DND-41 (cell line): ENCODE results near the gene NCLN.

Experiments
- ATAC-seq: fragments of 200-7000 bp; cut with Tn5 transposase; 3 replicates; pipeline ENCODE4 v1.9.1; 2021; ENCODE audit warnings: low read depth; ENCODE audit not compliant: insufficient read depth
- DNase-seq: peaks from one replicate; pipeline ENCODE4 v3.0.0-alpha.2; 2020
- H2AFZ ChIP-seq: 2 replicates; pipeline ENCODE4 v1.6.0; 2012; ENCODE audit warnings: low read depth, low read length
- H3K27ac ChIP-seq: 2 replicates; pipeline ENCODE4 v1.5.1; 2012; ENCODE audit warnings: low read length, inconsistent platforms
- H3K27me3 ChIP-seq: fragments of 200-600 bp; sonication (generic); 2 replicates; pipeline ENCODE4 v1.6.0; 2012; ENCODE audit warnings: low read length, mild to moderate bottlenecking, inconsistent platforms; ENCODE audit not compliant: insufficient read depth, poor library complexity
- H3K36me3 ChIP-seq: 2 replicates; pipeline ENCODE4 v1.5.1; 2012; ENCODE audit warnings: low read length, inconsistent platforms; ENCODE audit not compliant: insufficient read depth
- H3K4me1 ChIP-seq: 2 replicates; pipeline ENCODE4 v1.5.1; 2012; ENCODE audit warnings: mild to moderate bottlenecking, low read length; ENCODE audit not compliant: insufficient read depth
- H3K4me2 ChIP-seq: 2 replicates; pipeline ENCODE4 v1.6.0; 2012; ENCODE audit warnings: mild to moderate bottlenecking, moderate library complexity, low read length, inconsistent platforms; ENCODE audit not compliant: insufficient read depth
- H3K4me3 ChIP-seq, 2 experiments: fragments of 200-600 bp in 1 of 2; shearing (Covaris generic) in 1 of 2; 2 replicates each; pipeline ENCODE4 v1.5.1; 2012 to 2016; ENCODE audit warnings: inconsistent platforms in 2 of 2, low read length in 2 of 2, mild to moderate bottlenecking in 2 of 2, low read depth in 1 of 2, moderate library complexity in 1 of 2
- H3K79me2 ChIP-seq: 2 replicates; pipeline ENCODE4 v1.6.0; 2012; ENCODE audit warnings: low read length, inconsistent platforms; ENCODE audit not compliant: insufficient read depth
- H3K9ac ChIP-seq: 2 replicates; pipeline ENCODE4 v1.6.0; 2012; ENCODE audit warnings: low read depth, mild to moderate bottlenecking, inconsistent platforms, low read length, moderate library complexity
- H3K9me3 ChIP-seq: 2 replicates; pipeline ENCODE4 v1.5.1; 2012; ENCODE audit warnings: low read length, moderate library complexity, mild to moderate bottlenecking, inconsistent platforms; ENCODE audit not compliant: insufficient read depth, severe bottlenecking
- H4K20me1 ChIP-seq: 2 replicates; pipeline ENCODE4 v1.6.0; 2012; ENCODE audit warnings: low read length; ENCODE audit not compliant: insufficient read depth
- EZH2 ChIP-seq: IDR thresholded peaks from 3 replicates; pipeline ENCODE4 v1.6.1; 2012; ENCODE audit warnings: borderline replicate concordance, low read depth, mild to moderate bottlenecking, moderate library complexity, low read length, inconsistent platforms; ENCODE audit not compliant: severe bottlenecking
- TF ChIP-seq, protein P1 (sequence below): IDR thresholded peaks from 2 replicates; pipeline ENCODE4 v1.5.1; 2012; ENCODE audit warnings: borderline replicate concordance, low read length, moderate library complexity, mild to moderate bottlenecking; ENCODE audit not compliant: poor library complexity, severe bottlenecking; ENCODE audit errors: extremely low read depth

NCLN gene

DNA sequence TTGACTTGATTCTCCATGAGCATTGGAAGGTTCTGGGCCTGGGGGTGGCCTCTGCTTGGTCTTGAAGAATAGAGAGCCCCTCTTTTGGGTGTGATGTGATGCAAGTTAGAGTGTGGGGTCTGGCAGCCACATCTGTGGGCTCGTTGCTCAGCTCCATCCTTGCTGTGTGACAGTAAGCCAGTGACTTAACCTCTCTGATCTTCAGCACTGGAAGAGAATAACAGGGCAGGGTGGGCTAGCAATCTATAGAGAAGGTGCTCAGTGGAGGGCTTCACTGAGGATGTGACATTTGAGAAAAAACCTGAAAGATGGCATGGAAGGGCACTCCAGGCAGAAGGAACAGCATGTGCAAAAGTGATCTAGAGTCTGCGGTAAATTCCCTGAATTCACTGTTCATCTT is 66.9 kb downstream of the NCLN start:
- no peaks in the 10 kb centered on the region for H3K4me1 ChIP-seq
- no peaks in the 10 kb centered on the region for H3K27me3 ChIP-seq
- ATAC-seq, result no peak
- H3K36me3 ChIP-seq, result no peaks in the 10 kb centered on the region
- peaks cover 4% of the 10 kb centered on the region; the same call in 1 of the 2 replicates for H4K20me1 ChIP-seq
- DNase-seq, result no peak
- H3K9me3 ChIP-seq, result no peaks in the 10 kb centered on the region
- no peak for TF ChIP-seq EZH2
- TF ChIP-seq, protein P1, sequence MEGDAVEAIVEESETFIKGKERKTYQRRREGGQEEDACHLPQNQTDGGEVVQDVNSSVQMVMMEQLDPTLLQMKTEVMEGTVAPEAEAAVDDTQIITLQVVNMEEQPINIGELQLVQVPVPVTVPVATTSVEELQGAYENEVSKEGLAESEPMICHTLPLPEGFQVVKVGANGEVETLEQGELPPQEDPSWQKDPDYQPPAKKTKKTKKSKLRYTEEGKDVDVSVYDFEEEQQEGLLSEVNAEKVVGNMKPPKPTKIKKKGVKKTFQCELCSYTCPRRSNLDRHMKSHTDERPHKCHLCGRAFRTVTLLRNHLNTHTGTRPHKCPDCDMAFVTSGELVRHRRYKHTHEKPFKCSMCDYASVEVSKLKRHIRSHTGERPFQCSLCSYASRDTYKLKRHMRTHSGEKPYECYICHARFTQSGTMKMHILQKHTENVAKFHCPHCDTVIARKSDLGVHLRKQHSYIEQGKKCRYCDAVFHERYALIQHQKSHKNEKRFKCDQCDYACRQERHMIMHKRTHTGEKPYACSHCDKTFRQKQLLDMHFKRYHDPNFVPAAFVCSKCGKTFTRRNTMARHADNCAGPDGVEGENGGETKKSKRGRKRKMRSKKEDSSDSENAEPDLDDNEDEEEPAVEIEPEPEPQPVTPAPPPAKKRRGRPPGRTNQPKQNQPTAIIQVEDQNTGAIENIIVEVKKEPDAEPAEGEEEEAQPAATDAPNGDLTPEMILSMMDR, result no peak
- no peak overlapping the region for H3K9ac ChIP-seq
- H3K4me3 ChIP-seq, result no peak overlapping the region
- H3K4me2 ChIP-seq, result no peak overlapping the region
- no peak overlapping the region for H3K27ac ChIP-seq
- no peak overlapping the region for H2AFZ ChIP-seq
- H3K79me2 ChIP-seq, result no peaks in the 10 kb centered on the region

GRCh38 chr19:3253270-3253669 is 67.5 kb downstream of the NCLN start:
- no peak for DNase-seq
- no peak overlapping the region for H3K27ac ChIP-seq
- H3K9ac ChIP-seq, result no peak overlapping the region
- TF ChIP-seq, protein P1, result peak; percentile 16
- TF ChIP-seq EZH2, result no peak
- H3K79me2 ChIP-seq, result no peaks in the 10 kb centered on the region
- H3K4me1 ChIP-seq, result no peaks in the 10 kb centered on the region
- no peak overlapping the region for H3K4me3 ChIP-seq
- H3K36me3 ChIP-seq, result no peaks in the 10 kb centered on the region
- no peak for ATAC-seq
- H3K9me3 ChIP-seq, result no peaks in the 10 kb centered on the region
- H4K20me1 ChIP-seq, result peaks cover 4% of the 10 kb centered on the region; the same call in 1 of the 2 replicates
- H2AFZ ChIP-seq, result no peak overlapping the region
- H3K4me2 ChIP-seq, result no peak overlapping the region
- H3K27me3 ChIP-seq, result no peaks in the 10 kb centered on the region

- H4K20me1 ChIP-seq, result peaks cover 3% of the 10 kb centered on the region
- no peak overlapping the region for H2AFZ ChIP-seq
- no peak overlapping the region for H3K27ac ChIP-seq
- H3K27me3 ChIP-seq, result no peaks in the 10 kb centered on the region
- no peak overlapping the region for H3K4me3 ChIP-seq
- H3K4me1 ChIP-seq, result no peaks in the 10 kb centered on the region
- H3K36me3 ChIP-seq, result no peaks in the 10 kb centered on the region
- ATAC-seq (no peak), DNase-seq (no peak)
- H3K4me2 ChIP-seq, result no peak overlapping the region
- H3K79me2 ChIP-seq, result no peaks in the 10 kb centered on the region
- TF ChIP-seq EZH2, result no peak
- TF ChIP-seq, protein P1, result no peak
- H3K9ac ChIP-seq, result no peak overlapping the region
- no peaks in the 10 kb centered on the region for H3K9me3 ChIP-seq
Observed at GRCh38 chr19:3254520-3254919, 68.8 kb downstream of the NCLN start.

DNA sequence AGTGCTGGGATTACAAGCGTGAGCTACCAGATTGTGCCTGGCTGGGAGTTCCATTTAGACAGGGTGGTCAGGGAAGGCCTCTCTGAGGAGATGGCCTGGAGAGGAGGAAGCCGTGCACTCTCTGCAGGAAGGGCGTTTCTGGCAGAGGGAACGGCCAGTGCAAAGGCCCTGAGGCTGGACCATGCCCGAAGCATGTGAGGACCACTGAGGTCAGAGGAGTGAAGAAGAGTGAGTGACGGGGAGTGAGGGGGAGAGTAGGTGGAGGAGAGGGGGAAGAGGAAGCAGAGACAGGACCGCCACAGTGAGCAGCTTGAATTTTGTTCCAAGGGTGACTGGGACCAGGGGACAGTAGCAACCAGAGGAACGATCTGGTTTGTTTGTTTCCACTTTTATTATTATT is 71.3 kb downstream of the NCLN start:
- Histone ChIP-seq H3K27me3 (no peaks in the 10 kb centered on the region), H3K4me1 (no peaks in the 10 kb centered on the region), H3K36me3 (no peaks in the 10 kb centered on the region), H3K27ac (no peak overlapping the region), H4K20me1 (no peaks in the 10 kb centered on the region; the same call in none of the 2 replicates), H3K4me3 (no peak overlapping the region), H3K9ac (no peak overlapping the region), H2AFZ (no peak overlapping the region), H3K4me2 (no peak overlapping the region), H3K9me3 (no peaks in the 10 kb centered on the region), H3K79me2 (no peaks in the 10 kb centered on the region)
- TF ChIP-seq, protein P1, result no peak
- TF ChIP-seq EZH2, result no peak
- ATAC-seq, result no peak
- DNase-seq, result no peak
